A549 (cell line): ENCODE measurements around the gene EFCAB11. TPM values are rescaled to one million over a fixed set of nuclear protein-coding genes. Genes with fewer than 3 reads are reported as not detected.

Experiments
- ATAC-seq, 2 experiments: fragments of 200-7000 bp in 1 of 2; fragments of >200 bp in 1 of 2; cut with Nextera tagmentation in 1 of 2; cut with Tn5 transposase in 1 of 2; 3 replicates each; pipeline versions ENCODE4 v1.8.0 to v1.9.1; 2018 to 2020; ENCODE audit warnings: mild to moderate bottlenecking in 1 of 2, moderate library complexity in 1 of 2
- CTCF ChIA-PET: fragments of 300-600 bp; sonication (Branson Sonifier 250); formaldehyde crosslinking; extraction: SDS; loops from one replicate; lab custom pipeline; 2021; ENCODE audit warnings: antibody characterized with exemption, inconsistent platforms; lab: Yijun Ruan, JAX
- POLR2A ChIA-PET: fragments of 350-600 bp; formaldehyde crosslinking; extraction: SDS; loops from one replicate; lab custom pipeline; 2021; ENCODE audit warnings: antibody characterized with exemption, inconsistent platforms; lab: Yijun Ruan, JAX
- DNase-seq, 2 experiments: peaks; one replicate each; pipeline versions ENCODE4 v3.0.0 to v3.0.0-alpha.2; 2011 to 2016; ENCODE audit warnings: low read depth in 1 of 2, low spot score in 1 of 2
- FAIRE-seq: peaks from 2 replicates; lab custom pipeline; 2011; peaks lifted over from hg19 to GRCh38; lab: Jason Lieb, UNC
- H3K27ac ChIP-seq, 2 experiments: fragments of >200 bp; sonication (Bioruptor Twin); formaldehyde crosslinking; 3 replicates each; pipeline ENCODE4 v1.5.1; 2016 to 2017
- H3K4me1 ChIP-seq: fragments of >200 bp; sonication (Bioruptor Twin); formaldehyde crosslinking; 3 replicates; pipeline ENCODE4 v1.6.1; 2016
- H3K4me2 ChIP-seq: fragments of >200 bp; sonication (Bioruptor Twin); formaldehyde crosslinking; 3 replicates; pipeline ENCODE4 v1.6.1; 2016
- H3K4me3 ChIP-seq: fragments of >200 bp; sonication (Bioruptor Twin); formaldehyde crosslinking; 3 replicates; pipeline ENCODE4 v1.5.1; 2016
- H3K9me3 ChIP-seq: fragments of >200 bp; sonication (Bioruptor Twin); formaldehyde crosslinking; 3 replicates; pipeline ENCODE4 v1.6.1; 2016
- CBX8 ChIP-seq: fragments of 200-600 bp; sonication (generic); IDR thresholded peaks from 2 replicates; pipeline ENCODE4 v1.6.1; 2016
- ELK1 ChIP-seq: fragments of 150-350 bp; IDR thresholded peaks from 2 replicates; pipeline ENCODE4 v1.6.1; 2014; ENCODE audit warnings: low read depth, mild to moderate bottlenecking, low read length
- EP300 ChIP-seq, 2 experiments: fragments of >200 bp; sonication (Bioruptor Twin); formaldehyde crosslinking; IDR thresholded peaks; 2 replicates in 1 of 2; 3 replicates in 1 of 2; pipeline ENCODE4 v1.6.1; 2016 to 2017
- ESRRA ChIP-seq: fragments of 150-350 bp; IDR thresholded peaks from 2 replicates; pipeline ENCODE4 v1.6.1; 2014; ENCODE audit warnings: mild to moderate bottlenecking, low read length, borderline replicate concordance
- FOSB ChIP-seq: fragments of 250-450 bp; sonication (Bioruptor Pico); IDR thresholded peaks from 2 replicates; pipeline ENCODE4 v1.5.0; 2020; ENCODE audit warnings: mild to moderate bottlenecking, moderate library complexity
- HEYL ChIP-seq: fragments of 250-450 bp; sonication (Bioruptor Pico); IDR thresholded peaks from 2 replicates; pipeline ENCODE4 v1.8.0; 2021; ENCODE audit warnings: mild to moderate bottlenecking, moderate library complexity
- HOXA7 ChIP-seq: fragments of 250-450 bp; sonication (Bioruptor Pico); IDR thresholded peaks from 2 replicates; pipeline ENCODE4 v1.5.0; 2020; ENCODE audit warnings: mild to moderate bottlenecking, moderate library complexity
- HOXB5 ChIP-seq: fragments of 250-450 bp; sonication (Bioruptor Pico); IDR thresholded peaks from 2 replicates; pipeline ENCODE4 v1.5.0; 2020; ENCODE audit warnings: mild to moderate bottlenecking, moderate library complexity
- JUNB ChIP-seq: fragments of >200 bp; sonication (Bioruptor Twin); formaldehyde crosslinking; IDR thresholded peaks from 2 replicates; pipeline ENCODE4 v1.6.1; 2016
- KDM5A ChIP-seq: fragments of 200-600 bp; sonication (generic); IDR thresholded peaks from 2 replicates; pipeline ENCODE4 v1.6.1; 2016; ENCODE audit warnings: antibody characterized with exemption, mild to moderate bottlenecking
- MAFK ChIP-seq: fragments of 450-650 bp; IDR thresholded peaks from 2 replicates; pipeline ENCODE4 v1.6.1; 2014; ENCODE audit not compliant: partially characterized antibody
- MAZ ChIP-seq: fragments of 150-350 bp; IDR thresholded peaks from 2 replicates; pipeline ENCODE4 v1.6.1; 2014; ENCODE audit warnings: antibody characterized with exemption, low read depth, low read length, borderline replicate concordance
- PBX3 ChIP-seq: IDR thresholded peaks from 2 replicates; pipeline ENCODE4 v1.6.1; 2012
- PHF8 ChIP-seq: fragments of 200-600 bp; sonication (generic); IDR thresholded peaks from 2 replicates; pipeline ENCODE4 v1.6.1; 2016; ENCODE audit warnings: low read depth, mild to moderate bottlenecking, antibody characterized with exemption, moderate library complexity, borderline replicate concordance
- POLR2AphosphoS2 ChIP-seq: conservative IDR thresholded peaks from 2 replicates; pipeline ENCODE4 v1.6.1; 2012; ENCODE audit warnings: low read length, improper control_type of control experiment, inconsistent platforms
- RAD21 ChIP-seq, 2 experiments: fragments of >200 bp in 1 of 2; sonication (Bioruptor Twin) in 1 of 2; formaldehyde crosslinking in 1 of 2; IDR thresholded peaks in 1 of 2; conservative IDR thresholded peaks in 1 of 2; 2 replicates in 1 of 2; 3 replicates in 1 of 2; pipeline ENCODE4 v1.6.1; 2012 to 2018; ENCODE audit warnings: inconsistent platforms in 1 of 2
- RFX5 ChIP-seq: fragments of 450-650 bp; IDR thresholded peaks from 2 replicates; pipeline ENCODE4 v1.7.1; 2014; ENCODE audit warnings: antibody characterized with exemption, mild to moderate bottlenecking, moderate library complexity
- RNF2 ChIP-seq: fragments of 200-600 bp; sonication (generic); IDR thresholded peaks from 2 replicates; pipeline ENCODE4 v1.6.1; 2016; ENCODE audit warnings: low read depth, mild to moderate bottlenecking, antibody characterized with exemption, moderate library complexity, borderline replicate concordance
- TP53 ChIP-seq: fragments of 250-450 bp; sonication (Bioruptor Pico); IDR thresholded peaks from 2 replicates; pipeline ENCODE4 v1.5.0; 2021; ENCODE audit warnings: mild to moderate bottlenecking, moderate library complexity
- ZNF302 ChIP-seq: fragments of 250-450 bp; sonication (Bioruptor Pico); IDR thresholded peaks from 2 replicates; pipeline ENCODE4 v1.9.0; 2021; ENCODE audit warnings: inconsistent platforms, mild to moderate bottlenecking, moderate library complexity
- WGBS: methylation state at CpG from one replicate; pipeline ENCODE4 v1.1.6; 2017; ENCODE audit errors: missing lambda C conversion rate; 5-methylcytosine and 5-hydroxymethylcytosine counted together
- polyA plus RNA-seq, 4 experiments: library from polyadenylated mRNA; depleted of rRNA in 3 of 4; stranded (reverse); fragments of >200 nt; fragmentation: RNase III in 1 of 4; extraction: RNeasy Plus Mini Kit Qiagen cat#74134 plus additional on column Dnase treatment in 1 of 4; gene quantifications; 2 replicates in 3 of 4; 3 replicates in 1 of 4; pipeline ENCODE4 v1.2.3, GENCODE V29; 2011 to 2017
- TF ChIP-seq, protein P1 (sequence below): IDR thresholded peaks from 2 replicates; pipeline ENCODE4 v1.6.1; 2012
- TF ChIP-seq, protein P2 (sequence below): fragments of >200 bp; sonication (Bioruptor Twin); formaldehyde crosslinking; IDR thresholded peaks from 3 replicates; pipeline ENCODE4 v1.6.1; 2016
- TF ChIP-seq, protein P3 (sequence below): fragments of 200-600 bp; sonication (generic); IDR thresholded peaks from 2 replicates; pipeline ENCODE4 v1.6.1; 2016; ENCODE audit warnings: antibody characterized with exemption, mild to moderate bottlenecking, moderate library complexity

The EFCAB11 gene
- polyA plus RNA-seq, 2 of the 4 experiments (the other 2 are of a cell fraction): 18.8 to 19.6 TPM

DNA sequence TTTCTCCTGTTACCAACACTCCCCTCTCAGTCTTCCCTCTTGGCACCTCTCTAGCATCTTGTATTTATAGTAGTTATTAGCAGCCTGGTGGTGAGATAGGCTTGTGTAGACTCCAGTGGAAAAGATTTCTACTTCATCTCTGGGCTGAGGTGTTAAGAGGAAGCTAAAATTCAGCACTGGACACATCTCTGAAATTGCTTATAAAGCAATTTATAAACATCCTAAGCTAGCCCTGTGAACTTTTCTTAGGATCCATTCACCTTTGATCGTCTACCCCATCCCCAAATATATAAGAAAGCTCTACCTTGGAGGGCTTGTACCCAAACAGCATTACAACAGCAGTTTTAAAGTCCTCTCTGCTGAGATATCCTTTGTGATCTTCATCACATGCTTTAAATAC lies 928 bp downstream of the EFCAB11 start:
- Histone ChIP-seq H3K4me3 (peak overlapping the region; percentile 89; the same call in 2 of the 3 replicates), H3K4me2 (peak overlapping the region; percentile 68), H3K9me3 (no peaks in the 10 kb centered on the region), H3K27ac (peak overlapping the region in 1 of 2 experiments; percentile 86; a peak in 3 of 6 replicates), H3K4me1 (peaks cover 14% of the 10 kb centered on the region)
- ChIA-PET CTCF (interaction anchor here (0.9 to 12.2 kb wide), 5 partner anchors 12 to 282 kb away, joined by 3 to 83 read pairs (median 6); no protein-coding TSS in a partner anchor), POLR2A (no interaction called here)
- 7% methylated on average over 1 of the region's 1 CpG for WGBS
- FAIRE-seq (no peak), DNase-seq (no peak), ATAC-seq (no peak)
- TF ChIP-seq POLR2AphosphoS2 (no peak), MAFK (peak; percentile 76)

DNA sequence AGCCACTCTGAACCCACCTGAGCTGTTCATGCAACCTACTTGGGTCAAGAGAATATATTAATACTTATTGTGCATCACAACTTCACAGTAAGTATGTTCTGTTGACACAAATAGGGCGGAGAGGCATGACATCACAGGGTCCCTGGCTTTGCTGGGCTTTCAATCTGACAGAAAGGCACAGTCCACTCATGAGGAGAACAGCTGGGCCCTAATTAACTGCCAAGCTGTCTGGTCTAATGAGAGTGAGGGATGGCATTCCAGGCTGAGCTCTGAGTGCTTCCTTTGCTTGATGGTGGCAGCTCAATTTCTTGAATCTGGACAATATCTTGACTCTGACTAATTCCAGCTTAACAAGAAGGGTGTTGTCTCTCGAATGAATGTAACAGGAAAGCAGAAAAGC lies 2.0 kb downstream of the EFCAB11 start:
- no peak overlapping the region for H3K4me2 ChIP-seq
- POLR2A ChIA-PET: no interaction called here

GRCh38 chr14:89947344-89947743 lies 7.2 kb downstream of the EFCAB11 start:
- no peak overlapping the region for H3K4me2 ChIP-seq
- ChIA-PET POLR2A (no interaction called here), CTCF (interaction anchor here (2.0 kb wide), 1 partner anchor 8 kb away, joined by 5 read pairs; no protein-coding TSS in a partner anchor)
- no peaks in the 10 kb centered on the region for H3K9me3 ChIP-seq
- H3K4me3 ChIP-seq: no peak overlapping the region
- no peak for TF ChIP-seq RAD21 (conservative IDR thresholded peaks at IDR 0.05 in 1 of 2, IDR thresholded peaks at IDR 0.05 in 1 of 2)
- no peak for TF ChIP-seq HOXB5 (CRISPR knock-in tag)
- TF ChIP-seq PBX3: no peak
- TF ChIP-seq ELK1: no peak
- no peak for TF ChIP-seq CBX8
- TF ChIP-seq MAZ: no peak
- TF ChIP-seq RFX5: no peak
- TF ChIP-seq ESRRA: no peak
- TF ChIP-seq FOSB (CRISPR knock-in tag): no peak
- no peak for TF ChIP-seq RNF2
- TF ChIP-seq, protein P1, sequence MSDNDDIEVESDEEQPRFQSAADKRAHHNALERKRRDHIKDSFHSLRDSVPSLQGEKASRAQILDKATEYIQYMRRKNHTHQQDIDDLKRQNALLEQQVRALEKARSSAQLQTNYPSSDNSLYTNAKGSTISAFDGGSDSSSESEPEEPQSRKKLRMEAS: no peak
- no peak for TF ChIP-seq ZNF302 (CRISPR knock-in tag)
- TF ChIP-seq, protein P2, sequence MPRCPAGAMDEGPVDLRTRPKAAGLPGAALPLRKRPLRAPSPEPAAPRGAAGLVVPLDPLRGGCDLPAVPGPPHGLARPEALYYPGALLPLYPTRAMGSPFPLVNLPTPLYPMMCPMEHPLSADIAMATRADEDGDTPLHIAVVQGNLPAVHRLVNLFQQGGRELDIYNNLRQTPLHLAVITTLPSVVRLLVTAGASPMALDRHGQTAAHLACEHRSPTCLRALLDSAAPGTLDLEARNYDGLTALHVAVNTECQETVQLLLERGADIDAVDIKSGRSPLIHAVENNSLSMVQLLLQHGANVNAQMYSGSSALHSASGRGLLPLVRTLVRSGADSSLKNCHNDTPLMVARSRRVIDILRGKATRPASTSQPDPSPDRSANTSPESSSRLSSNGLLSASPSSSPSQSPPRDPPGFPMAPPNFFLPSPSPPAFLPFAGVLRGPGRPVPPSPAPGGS: no peak
- TF ChIP-seq JUNB: no peak
- TF ChIP-seq HEYL (CRISPR knock-in tag): no peak
- no peak for TF ChIP-seq EP300 (IDR thresholded peaks at IDR 0.05)
- TF ChIP-seq, protein P3, sequence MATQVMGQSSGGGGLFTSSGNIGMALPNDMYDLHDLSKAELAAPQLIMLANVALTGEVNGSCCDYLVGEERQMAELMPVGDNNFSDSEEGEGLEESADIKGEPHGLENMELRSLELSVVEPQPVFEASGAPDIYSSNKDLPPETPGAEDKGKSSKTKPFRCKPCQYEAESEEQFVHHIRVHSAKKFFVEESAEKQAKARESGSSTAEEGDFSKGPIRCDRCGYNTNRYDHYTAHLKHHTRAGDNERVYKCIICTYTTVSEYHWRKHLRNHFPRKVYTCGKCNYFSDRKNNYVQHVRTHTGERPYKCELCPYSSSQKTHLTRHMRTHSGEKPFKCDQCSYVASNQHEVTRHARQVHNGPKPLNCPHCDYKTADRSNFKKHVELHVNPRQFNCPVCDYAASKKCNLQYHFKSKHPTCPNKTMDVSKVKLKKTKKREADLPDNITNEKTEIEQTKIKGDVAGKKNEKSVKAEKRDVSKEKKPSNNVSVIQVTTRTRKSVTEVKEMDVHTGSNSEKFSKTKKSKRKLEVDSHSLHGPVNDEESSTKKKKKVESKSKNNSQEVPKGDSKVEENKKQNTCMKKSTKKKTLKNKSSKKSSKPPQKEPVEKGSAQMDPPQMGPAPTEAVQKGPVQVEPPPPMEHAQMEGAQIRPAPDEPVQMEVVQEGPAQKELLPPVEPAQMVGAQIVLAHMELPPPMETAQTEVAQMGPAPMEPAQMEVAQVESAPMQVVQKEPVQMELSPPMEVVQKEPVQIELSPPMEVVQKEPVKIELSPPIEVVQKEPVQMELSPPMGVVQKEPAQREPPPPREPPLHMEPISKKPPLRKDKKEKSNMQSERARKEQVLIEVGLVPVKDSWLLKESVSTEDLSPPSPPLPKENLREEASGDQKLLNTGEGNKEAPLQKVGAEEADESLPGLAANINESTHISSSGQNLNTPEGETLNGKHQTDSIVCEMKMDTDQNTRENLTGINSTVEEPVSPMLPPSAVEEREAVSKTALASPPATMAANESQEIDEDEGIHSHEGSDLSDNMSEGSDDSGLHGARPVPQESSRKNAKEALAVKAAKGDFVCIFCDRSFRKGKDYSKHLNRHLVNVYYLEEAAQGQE: no peak
- DNase-seq: no peak
- H3K4me1 ChIP-seq: no peaks in the 10 kb centered on the region
- H3K27ac ChIP-seq: no peak overlapping the region
- no peak for ATAC-seq
- no peak for FAIRE-seq

More for the DNA sequence above, 2.0 kb downstream of the EFCAB11 start:
- ATAC-seq (no peak), FAIRE-seq (no peak), DNase-seq (no peak)
- Histone ChIP-seq H3K9me3 (no peaks in the 10 kb centered on the region), H3K4me1 (peaks cover 13% of the 10 kb centered on the region), H3K27ac (no peak overlapping the region), H3K4me3 (no peak overlapping the region)
- no peak for TF ChIP-seq PHF8
- no peak for TF ChIP-seq KDM5A
- no peak for TF ChIP-seq ESRRA
- no peak for TF ChIP-seq TP53 (CRISPR knock-in tag)
- TF ChIP-seq HOXA7 (CRISPR knock-in tag): no peak
- 64% methylated on average over 2 of the region's 2 CpGs for WGBS
- CTCF ChIA-PET: interaction anchor here (0.9 to 2.0 kb wide), 2 partner anchors 14 to 283 kb away, joined by 4 to 7 read pairs; no protein-coding TSS in a partner anchor
